CD14-positive monocyte (primary cell): ENCODE data around the gene TWNK. TPM values are rescaled to one million over a fixed set of nuclear protein-coding genes. Genes with fewer than 3 reads are reported as not detected.

ENCODE experiments used
- DNase-seq, 3 donors: peaks; one replicate each; pipeline ENCODE4 v3.0.0-alpha.2; 2011 to 2022
- H2AFZ ChIP-seq: 2 replicates; pipeline ENCODE4 v1.6.0; 2012; ENCODE audit warnings: mild to moderate bottlenecking, low read depth, low read length, inconsistent platforms; ENCODE audit not compliant: insufficient read depth, poor library complexity, severe bottlenecking
- H3K27ac ChIP-seq, 2 donors: 1 replicate in 1 of 2; 2 replicates in 1 of 2; pipeline ENCODE4 v1.5.1; 2012 to 2013; ENCODE audit warnings: low read length in 2 of 2, control low read depth in 1 of 2, inconsistent platforms in 1 of 2, low read depth in 1 of 2, mild to moderate bottlenecking in 1 of 2
- H3K27me3 ChIP-seq, 2 donors: one replicate each; pipeline versions ENCODE4 v1.6.0 to v1.6.1; 2011 to 2013; ENCODE audit warnings: low read length in 2 of 2; ENCODE audit not compliant: control insufficient read depth in 2 of 2, insufficient read depth in 2 of 2
- H3K36me3 ChIP-seq, 2 donors: replicated peaks in 1 of 2; 1 replicate in 1 of 2; 2 replicates in 1 of 2; pipeline versions ENCODE4 v1.5.1 to v1.6.1; 2012 to 2013; ENCODE audit warnings: low read length in 2 of 2, control low read depth in 1 of 2, inconsistent platforms in 1 of 2, mild to moderate bottlenecking in 1 of 2; ENCODE audit not compliant: insufficient read depth in 2 of 2, control insufficient read depth in 1 of 2
- H3K4me1 ChIP-seq, 2 donors: 1 replicate in 1 of 2; 2 replicates in 1 of 2; pipeline versions ENCODE4 v1.5.1 to v1.6.1; 2012 to 2013; ENCODE audit warnings: low read length in 2 of 2, control low read depth in 1 of 2, inconsistent platforms in 1 of 2, mild to moderate bottlenecking in 1 of 2, moderate library complexity in 1 of 2; ENCODE audit not compliant: insufficient read depth in 2 of 2, control insufficient read depth in 1 of 2
- H3K4me2 ChIP-seq: replicated peaks from 2 replicates; pipeline ENCODE3; 2012; ENCODE audit warnings: low read length, moderate library complexity, mild to moderate bottlenecking; ENCODE audit not compliant: poor library complexity, severe bottlenecking; ENCODE audit errors: extremely low read depth
- H3K4me3 ChIP-seq, 3 experiments: fragments of 200-600 bp in 1 of 3; sonication (generic) in 1 of 3; replicated peaks in 1 of 3; 1 replicate in 2 of 3; 2 replicates in 1 of 3; pipeline ENCODE4 v1.5.1; 2011 to 2013; ENCODE audit warnings: low read length in 3 of 3, mild to moderate bottlenecking in 3 of 3, control low read depth in 2 of 3, low read depth in 2 of 3, inconsistent platforms in 1 of 3, moderate library complexity in 1 of 3
- H3K79me2 ChIP-seq: 2 replicates; pipeline ENCODE4 v1.6.0; 2012; ENCODE audit warnings: mild to moderate bottlenecking, control low read depth, inconsistent platforms, low read length, moderate library complexity; ENCODE audit not compliant: insufficient read depth
- H3K9ac ChIP-seq: 2 replicates; pipeline ENCODE4 v1.6.0; 2017; ENCODE audit warnings: low read length, mild to moderate bottlenecking; ENCODE audit not compliant: insufficient read depth, poor library complexity, severe bottlenecking
- H3K9me3 ChIP-seq, 2 donors: replicated peaks in 1 of 2; 1 replicate in 1 of 2; 2 replicates in 1 of 2; pipeline versions ENCODE4 v1.5.1 to v1.6.1; 2012 to 2013; ENCODE audit warnings: low read length in 2 of 2, control low read depth in 1 of 2; ENCODE audit not compliant: control insufficient read depth in 1 of 2, insufficient read depth in 1 of 2
- H4K20me1 ChIP-seq: 2 replicates; pipeline ENCODE4 v1.6.0; 2012; ENCODE audit warnings: mild to moderate bottlenecking, low read length, control low read depth, moderate library complexity; ENCODE audit not compliant: insufficient read depth
- H3K27ac Mint-ChIP-seq, 7 donors: one replicate each; pipeline ENCODE4 v1.8.0; 2020; ENCODE audit warnings: mild to moderate bottlenecking in 7 of 7, mixed read lengths in 7 of 7, moderate library complexity in 6 of 7, inconsistent platforms in 2 of 7
- H3K27me3 Mint-ChIP-seq, 3 donors: one replicate each; pipeline ENCODE4 v1.8.0; 2021 to 2022; ENCODE audit warnings: low read depth in 3 of 3, mild to moderate bottlenecking in 3 of 3, mixed read lengths in 3 of 3, moderate library complexity in 3 of 3, inconsistent platforms in 1 of 3
- H3K36me3 Mint-ChIP-seq, 2 donors: one replicate each; pipeline ENCODE4 v1.8.0; 2020; ENCODE audit warnings: mixed read lengths in 2 of 2, inconsistent platforms in 1 of 2, mild to moderate bottlenecking in 1 of 2
- H3K4me1 Mint-ChIP-seq: one replicate; pipeline ENCODE4 v1.8.0; 2020; ENCODE audit warnings: mild to moderate bottlenecking, mixed read lengths
- H3K4me3 Mint-ChIP-seq, 2 donors: one replicate each; pipeline ENCODE4 v1.8.0; 2020; ENCODE audit warnings: mild to moderate bottlenecking in 2 of 2, mixed read lengths in 2 of 2, moderate library complexity in 1 of 2
- H3K9me3 Mint-ChIP-seq, 7 donors: one replicate each; pipeline ENCODE4 v1.8.0; 2020 to 2022; ENCODE audit warnings: mixed read lengths in 7 of 7, mild to moderate bottlenecking in 6 of 7, moderate library complexity in 6 of 7, inconsistent platforms in 2 of 7
- WGBS: methylation state at CpG from one replicate; pipeline ENCODE4 v1.1.5; 2013; ENCODE audit warnings: missing lambda C conversion rate; ENCODE audit not compliant: insufficient coverage; 5-methylcytosine and 5-hydroxymethylcytosine counted together
- intact Hi-C, 2 donors: fragments of 100-400 bp; cut with micrococcal nuclease; formaldehyde crosslinking; loops; one replicate each; pipeline versions ENCODE4 v1.15.0 to v1.15.1; 2023
- polyA plus RNA-seq, 3 donors: library from polyadenylated mRNA; depleted of rRNA in 1 of 3; unstranded in 2 of 3; stranded (reverse) in 1 of 3; fragments of 300-500 nt in 2 of 3; fragments of >200 nt in 1 of 3; fragmentation: Illumina TruSeq in 2 of 3; gene quantifications; 1 replicate in 2 of 3; 2 replicates in 1 of 3; pipeline ENCODE4 v1.2.3, GENCODE V29; 2012 to 2021
- TF ChIP-seq, protein P1 (sequence below): fragments of 200-600 bp; IDR thresholded peaks from one replicate; pipeline ENCODE4 v1.8.0; 2022; ENCODE audit warnings: antibody characterized with exemption, mild to moderate bottlenecking

The TWNK gene
- polyA plus RNA-seq, 3 donors, result 0.31 to 1.2 (median 0.69) TPM

DNA sequence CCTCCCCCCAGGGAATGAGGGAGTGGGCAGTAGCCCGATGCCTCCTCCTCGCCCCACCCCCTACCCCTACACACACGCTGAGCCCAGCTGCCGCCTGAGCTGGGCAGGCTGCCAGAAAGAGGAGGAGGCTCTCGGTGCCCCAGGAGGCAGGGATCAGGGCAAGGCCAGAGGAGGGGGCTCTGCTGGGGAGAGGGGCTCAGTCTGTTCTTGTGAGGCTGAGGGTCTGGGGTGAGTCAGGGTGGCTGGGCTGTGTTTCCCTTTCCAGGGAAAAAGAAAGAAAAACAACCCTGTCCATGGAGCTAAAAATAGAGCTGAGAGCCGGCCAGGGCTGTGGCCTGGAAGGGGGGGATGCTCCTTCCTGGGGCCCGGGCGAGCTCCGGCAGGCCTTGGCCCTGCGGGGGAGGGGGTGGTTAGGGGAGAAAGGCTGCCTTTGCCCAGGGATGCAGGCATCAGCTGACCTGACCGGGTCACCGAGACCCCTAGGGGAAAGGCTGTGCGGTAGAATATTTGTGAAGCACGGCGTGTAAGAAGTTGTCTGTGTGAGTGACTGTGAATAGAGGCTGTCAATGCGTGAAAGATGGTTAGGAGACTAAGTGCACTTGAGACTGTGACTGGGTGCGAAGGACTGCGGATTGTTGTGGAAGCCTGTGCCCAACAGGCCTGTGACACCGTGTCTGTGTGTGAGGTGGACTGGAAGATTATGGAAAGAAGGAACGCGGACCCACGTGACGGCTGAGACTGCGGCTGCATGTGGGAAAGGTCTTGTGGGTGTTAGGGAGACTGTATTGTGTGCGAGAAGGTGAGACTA, 11.0 kb downstream of the TWNK start:
- TF ChIP-seq, protein P1, sequence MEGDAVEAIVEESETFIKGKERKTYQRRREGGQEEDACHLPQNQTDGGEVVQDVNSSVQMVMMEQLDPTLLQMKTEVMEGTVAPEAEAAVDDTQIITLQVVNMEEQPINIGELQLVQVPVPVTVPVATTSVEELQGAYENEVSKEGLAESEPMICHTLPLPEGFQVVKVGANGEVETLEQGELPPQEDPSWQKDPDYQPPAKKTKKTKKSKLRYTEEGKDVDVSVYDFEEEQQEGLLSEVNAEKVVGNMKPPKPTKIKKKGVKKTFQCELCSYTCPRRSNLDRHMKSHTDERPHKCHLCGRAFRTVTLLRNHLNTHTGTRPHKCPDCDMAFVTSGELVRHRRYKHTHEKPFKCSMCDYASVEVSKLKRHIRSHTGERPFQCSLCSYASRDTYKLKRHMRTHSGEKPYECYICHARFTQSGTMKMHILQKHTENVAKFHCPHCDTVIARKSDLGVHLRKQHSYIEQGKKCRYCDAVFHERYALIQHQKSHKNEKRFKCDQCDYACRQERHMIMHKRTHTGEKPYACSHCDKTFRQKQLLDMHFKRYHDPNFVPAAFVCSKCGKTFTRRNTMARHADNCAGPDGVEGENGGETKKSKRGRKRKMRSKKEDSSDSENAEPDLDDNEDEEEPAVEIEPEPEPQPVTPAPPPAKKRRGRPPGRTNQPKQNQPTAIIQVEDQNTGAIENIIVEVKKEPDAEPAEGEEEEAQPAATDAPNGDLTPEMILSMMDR, result no peak
- no peaks in the 10 kb centered on the region for H4K20me1 ChIP-seq
- peaks cover 39% of the 10 kb centered on the region for H3K4me1 Mint-ChIP-seq
- peaks cover under 1 to 4% of the 10 kb centered on the region in 2 donors for H3K36me3 ChIP-seq
- H3K4me3 Mint-ChIP-seq, result peak overlapping the region; percentile 95 to 98
- peaks cover 5 to 9% of the 10 kb centered on the region in 2 donors for H3K36me3 Mint-ChIP-seq
- peaks cover 0 to 5% (median 4%) of the 10 kb centered on the region in 3 donors for H3K27me3 Mint-ChIP-seq
- H3K79me2 ChIP-seq, result peaks cover 5% of the 10 kb centered on the region
- peaks cover 35 to 52% of the 10 kb centered on the region in 2 donors for H3K4me1 ChIP-seq
- peak overlapping the region; percentile 94 for H2AFZ ChIP-seq
- H3K4me2 ChIP-seq, result peak overlapping the region; percentile 85
- DNase-seq, result peak; percentile 23 to 36 (median 30)
- intact Hi-C loops, result no loop called here
- peak overlapping the region in 6 of 7 donors; percentile 50 to 90 (median 78) for H3K27ac Mint-ChIP-seq
- H3K27ac ChIP-seq, result peak overlapping the region; percentile 10 to 40
- no peaks in the 10 kb centered on the region for H3K9me3 Mint-ChIP-seq
- WGBS, result under 1% methylated on average over 21 of the region's 25 CpGs
- peak overlapping the region; percentile 74 to 92 (median 88) for H3K4me3 ChIP-seq
- no peaks in the 10 kb centered on the region for H3K27me3 ChIP-seq
- no peaks in the 10 kb centered on the region for H3K9me3 ChIP-seq
- peak overlapping the region; percentile 86 for H3K9ac ChIP-seq

DNA sequence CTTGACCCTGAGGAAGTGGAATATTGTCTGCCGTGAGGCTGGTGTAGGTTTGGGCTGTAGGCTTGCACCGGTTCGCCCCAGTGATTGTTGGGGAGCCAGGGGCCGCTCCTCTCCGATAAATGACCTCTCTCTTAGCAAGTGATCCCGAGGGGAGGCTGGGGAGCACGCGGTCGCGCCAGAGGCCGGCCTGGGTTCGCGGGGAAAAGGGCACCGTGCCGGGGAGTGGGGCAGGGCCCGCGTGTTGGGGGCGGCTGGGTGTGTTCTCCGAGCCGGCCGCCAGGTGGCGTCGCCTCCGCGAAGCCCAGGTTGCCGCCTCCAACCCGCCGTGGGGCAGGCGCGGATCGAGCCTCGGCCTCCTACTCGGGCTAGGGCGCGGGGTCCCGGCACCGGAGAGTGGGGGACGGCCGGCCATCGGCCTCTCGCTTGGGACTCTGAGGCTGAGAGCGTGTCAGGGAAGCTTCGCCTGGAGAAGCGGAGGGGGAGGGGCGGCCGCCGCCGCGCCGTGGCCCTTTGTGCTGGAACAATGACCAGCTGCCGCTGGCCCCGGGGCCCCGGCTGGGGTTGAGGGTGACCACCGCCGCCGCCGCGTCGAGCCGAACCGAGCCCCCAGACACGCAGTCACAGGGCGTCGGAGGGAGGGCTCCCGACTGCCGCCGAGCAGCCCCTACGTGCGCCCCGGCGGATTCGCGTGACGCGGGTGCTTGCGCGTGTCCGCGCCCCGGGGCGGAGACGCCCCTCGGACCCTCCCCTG, 11.8 kb downstream of the TWNK start:
- Histone ChIP-seq H4K20me1 (no peaks in the 10 kb centered on the region), H2AFZ (peak overlapping the region; percentile 94), H3K9ac (peak overlapping the region; percentile 86), H3K27ac (peak overlapping the region; percentile 10 to 81), H3K4me3 (peak overlapping the region; percentile 74 to 92 (median 88)), H3K27me3 (no peaks in the 10 kb centered on the region), H3K79me2 (peaks cover 5% of the 10 kb centered on the region), H3K4me1 (peaks cover 35 to 52% of the 10 kb centered on the region in 2 donors), H3K4me2 (peak overlapping the region; percentile 85), H3K36me3 (no peaks in the 10 kb centered on the region), H3K9me3 (no peaks in the 10 kb centered on the region)
- TF ChIP-seq, protein P1, result peak; percentile 99
- Mint-ChIP-seq H3K4me1 (peaks cover 39% of the 10 kb centered on the region), H3K9me3 (no peaks in the 10 kb centered on the region), H3K27ac (peak overlapping the region in 5 of 7 donors; percentile 24 to 90 (median 83)), H3K27me3 (peaks cover 0 to 5% (median 4%) of the 10 kb centered on the region in 3 donors), H3K4me3 (peak overlapping the region; percentile 95 to 98), H3K36me3 (peaks cover 0 to 6% of the 10 kb centered on the region in 2 donors)
- under 1% methylated on average over 83 of the region's 83 CpGs for WGBS
- DNase-seq, result peak; percentile 61 to 71 (median 70)
- intact Hi-C loops, result no loop called here
